Heart left ventricle (tissue), 16 donors: ENCODE measurements around the gene IL1B. TPM values are rescaled to one million over a fixed set of nuclear protein-coding genes. Genes with fewer than 3 reads are reported as not detected.

Experiments
- ATAC-seq, 4 donors: fragments of 200-7000 bp; cut with Tn5 transposase; one replicate each; pipeline ENCODE4 v1.9.1; 2020 to 2022; ENCODE audit warnings: moderate library complexity in 4 of 4, mild to moderate bottlenecking in 3 of 4, moderate number of reproducible peaks in 1 of 4
- DNase-seq, 5 donors: peaks; one replicate each; pipeline ENCODE4 v3.0.0-alpha.2; 2020
- H3K27ac ChIP-seq, 12 donors: fragments of 200-600 bp; sonication (generic) in 4 of 12; one replicate each; pipeline versions ENCODE4 v1.5.0 to v1.8.0; 2016 to 2022; ENCODE audit warnings: mild to moderate bottlenecking in 2 of 12
- H3K27me3 ChIP-seq, 9 donors: fragments of 200-600 bp; sonication (generic) in 2 of 9; one replicate each; pipeline versions ENCODE4 v1.5.1 to v1.8.0; 2016 to 2022; ENCODE audit warnings: mild to moderate bottlenecking in 3 of 9
- H3K36me3 ChIP-seq, 9 donors: fragments of 200-600 bp; sonication (generic) in 2 of 9; one replicate each; pipeline versions ENCODE4 v1.5.0 to v1.8.0; 2018 to 2022; ENCODE audit warnings: mild to moderate bottlenecking in 2 of 9
- H3K4me1 ChIP-seq, 12 donors: fragments of 200-600 bp; sonication (generic) in 4 of 12; one replicate each; pipeline versions ENCODE4 v1.5.0 to v1.8.0; 2016 to 2022; ENCODE audit warnings: mild to moderate bottlenecking in 3 of 12
- H3K4me3 ChIP-seq, 12 donors: fragments of 200-600 bp; sonication (generic) in 4 of 12; one replicate each; pipeline versions ENCODE4 v1.5.0 to v1.8.0; 2017 to 2022; ENCODE audit warnings: mild to moderate bottlenecking in 9 of 12, moderate library complexity in 4 of 12
- H3K9me3 ChIP-seq, 12 donors: fragments of 200-600 bp; sonication (generic) in 4 of 12; one replicate each; pipeline versions ENCODE4 v1.5.0 to v1.8.0; 2016 to 2022; ENCODE audit warnings: mild to moderate bottlenecking in 1 of 12
- CTCF ChIP-seq, 12 donors: fragments of 200-600 bp; sonication (generic) in 4 of 12; IDR thresholded peaks; one replicate each; pipeline versions ENCODE4 v1.5.0 to v1.8.0; 2018 to 2022; ENCODE audit warnings: antibody characterized with exemption in 12 of 12, mild to moderate bottlenecking in 5 of 12
- POLR2A ChIP-seq, 2 donors: fragments of 450-650 bp; IDR thresholded peaks; one replicate each; pipeline ENCODE4 v1.6.1; 2017; ENCODE audit warnings: antibody characterized with exemption in 2 of 2, mild to moderate bottlenecking in 2 of 2, moderate library complexity in 2 of 2
- WGBS, 4 donors: extraction: QIAGEN DNeasy Blood & Tissue Kit in 2 of 4; methylation state at CpG; one replicate each; pipeline versions ENCODE4 v1.1.5 to v1.1.7; 2013 to 2018; 5-methylcytosine and 5-hydroxymethylcytosine counted together
- intact Hi-C, 10 donors: fragments of 100-400 bp; cut with DNase I; formaldehyde crosslinking; loops; one replicate each; pipeline versions ENCODE4 v1.11.1 to v1.14.2; 2022
- polyA plus RNA-seq, 2 donors: library from polyadenylated mRNA; stranded (reverse); fragments of 200-250 nt; gene quantifications; one replicate each; pipeline ENCODE4 v1.2.3, GENCODE V29; 2013
- total RNA-seq, 9 donors: library from RNA; depleted of rRNA in 2 of 9; stranded (reverse); fragments of >200 nt in 2 of 9; fragmentation: NEBNext Ultra II Directional in 3 of 9; extraction: Animal tissue kit (Norgen Biotek cat#: 25700) in 3 of 9; gene quantifications; one replicate each; pipeline versions ENCODE4 v1.1.0 to v1.2.4, GENCODE V29; 2016 to 2023
- donor health status: ischemic (EF 13 %, LVEDD 7.1; RV severe dilation, severe dysfunction).
- donor health status: healthy with polysubstance abuse.
- donor health status: DM: no; HTN: yes; CAD: no.
- donor health status: DM: no; HTN: no; CAD: no.
- donor health status: ischemic (EF 25% LVEDD 6.9; RV normal size, moderate dysfunction).
- donor health status: ischemic (EF 25% LVEDD 5.7; RV mildly dilated, moderate dysfunction).
- donor health status: healthy.
- donor health status: DM: yes; HTN: yes; CAD: no.
- donor health status: ischemic (EF 35%, LVEDD 5.7; RV mildly dilated, moderate dysfunction).
- donor health status: nonischemic (EF 11% LVEDD 7.7; RV severe dilation, severe dysfunction).
- donor health status: DM: yes; HTN: yes; CAD: no.
- donor health status: PGD.
- donor health status: ischemic (EF 29% LVEDD 5.4; RV normal size, mild dysfunction).
- donor health status: nonischemic (EF 23%, LVEDD 6.1; RV moderate dilation, normal function).

Gene IL1B
- total and polyA plus RNA-seq, 11 donors = 0.27 to 12.3 (median 1.1) TPM; not detected in 4

GRCh38 chr2:112883669-112884068 lies 47.1 kb upstream of the IL1B start:
- DNase-seq (no peak), ATAC-seq (no peak)
- Histone ChIP-seq H3K27ac (no peak overlapping the region), H3K4me1 (peaks cover 0 to 39% (median 0%) of the 10 kb centered on the region in 12 donors), H3K36me3 (no peaks in the 10 kb centered on the region), H3K9me3 (no peaks in the 10 kb centered on the region), H3K27me3 (peaks cover 0 to 9% (median 0%) of the 10 kb centered on the region in 9 donors), H3K4me3 (no peak overlapping the region)
- intact Hi-C loops = loop anchor here in 8 of 10 donors (2.0 to 10.0 kb wide), 4 partner anchors 129 to 136 kb away; no protein-coding TSS in a partner anchor
- WGBS, 4 donors = 80 to 94% (median 91%) methylated on average over 2 of the region's 2 CpGs
- TF ChIP-seq CTCF (IDR thresholded peaks at IDR 0.05) = no peak
- no peak for TF ChIP-seq POLR2A (IDR thresholded peaks at IDR 0.05)

- Histone ChIP-seq H3K9me3 (no peaks in the 10 kb centered on the region), H3K27ac (no peak overlapping the region), H3K4me3 (no peak overlapping the region), H3K36me3 (no peaks in the 10 kb centered on the region), H3K4me1 (peaks cover 0 to 28% (median 0%) of the 10 kb centered on the region in 12 donors), H3K27me3 (peaks cover 0 to 9% (median 0%) of the 10 kb centered on the region in 9 donors)
- ATAC-seq = peak in 2 of 4 donors; percentile 41 to 48
- TF ChIP-seq CTCF (IDR thresholded peaks at IDR 0.05) (no peak), POLR2A (IDR thresholded peaks at IDR 0.05) (no peak)
- 83 to 89% (median 86%) methylated on average over 5 of the region's 5 CpGs for WGBS, 4 donors
- DNase-seq = peak in 1 of 5 donors; percentile 41
- intact Hi-C loops = loop anchor here in 6 of 10 donors (5.0 to 10.0 kb wide), 3 partner anchors 127 to 134 kb away; no protein-coding TSS in a partner anchor
These were observed 44.8 kb upstream of the IL1B start for GRCh38 chr2:112881217-112881985.

GRCh38 chr2:112880696-112881095 lies 44.1 kb upstream of the IL1B start:
- intact Hi-C loops = loop anchor here in 6 of 10 donors (5.0 to 10.0 kb wide), 3 partner anchors 126 to 133 kb away; no protein-coding TSS in a partner anchor

More at GRCh38 chr2:112880696-112881095, 44.1 kb upstream of the IL1B start:
- Histone ChIP-seq H3K27ac (no peak overlapping the region), H3K9me3 (no peaks in the 10 kb centered on the region), H3K36me3 (no peaks in the 10 kb centered on the region), H3K4me1 (peaks cover 0 to 28% (median 0%) of the 10 kb centered on the region in 12 donors), H3K27me3 (peaks cover 0 to 15% (median 0%) of the 10 kb centered on the region in 9 donors), H3K4me3 (no peak overlapping the region)
- TF ChIP-seq POLR2A (IDR thresholded peaks at IDR 0.05) (no peak), CTCF (IDR thresholded peaks at IDR 0.05) (no peak)
- 54 to 66% (median 58%) methylated on average over 7 of the region's 7 CpGs for WGBS, 4 donors
- ATAC-seq (no peak), DNase-seq (no peak)
